NCI-H1105 (cell line): ENCODE data around the gene KLC4.
A peak's percentile ranks its signal among the peaks of the same experiment; 100 is the strongest.

Experiments
- DNase-seq: peaks from one replicate; lab custom pipeline; 2025; lab: John Stamatoyannopoulos, UW

The KLC4 gene

GRCh38 chr6:43059168-43060033 lies at the start of gene KLC4, which contains the start of gene MRPL2:
KLC4 (plus strand) TSS chr6:43059631; CDS start chr6:43061336, 1,705 bp downstream.
MRPL2 (minus strand) TSS chr6:43059434; CDS start chr6:43059381, 53 bp downstream.
- peak; percentile 98 for DNase-seq

- DNase-seq = no peak
Observed at GRCh38 chr6:43011207-43011606, 48.2 kb upstream of the KLC4 start.

GRCh38 chr6:43012364-43012763 lies 47.1 kb upstream of the KLC4 start:
- DNase-seq = no peak

GRCh38 chr6:43013097-43013842 lies 46.2 kb upstream of the KLC4 start:
- DNase-seq = no peak

- peak; percentile 100 for DNase-seq
Observed at GRCh38 chr6:43013843-43014433, 45.5 kb upstream of the KLC4 start, which contains the start of the genes KLHDC3 and MEA1. KLHDC3 (plus strand) TSS chr6:43014249; CDS start chr6:43017193, 2,944 bp downstream. MEA1 (minus strand) TSS chr6:43013946; CDS start chr6:43013813, 133 bp downstream.

- DNase-seq = no peak
Observed at GRCh38 chr6:43014434-43014909, 45.0 kb upstream of the KLC4 start.

- DNase-seq = no peak
Observed at GRCh38 chr6:43016176-43016942, 43.1 kb upstream of the KLC4 start.

GRCh38 chr6:43016943-43017334 lies 42.5 kb upstream of the KLC4 start:
- no peak for DNase-seq

GRCh38 chr6:43019152-43019551 lies 40.3 kb upstream of the KLC4 start:
- DNase-seq = no peak

- DNase-seq = no peak
Observed at GRCh38 chr6:43020052-43020705, 39.3 kb upstream of the KLC4 start.

- no peak for DNase-seq
Observed at GRCh38 chr6:43020847-43021246, 38.6 kb upstream of the KLC4 start.

- DNase-seq = peak; percentile 68
Observed at GRCh38 chr6:43021270-43022047, 38.0 kb upstream of the KLC4 start, which contains the start of gene RRP36. RRP36 (plus strand) TSS chr6:43021623; CDS start chr6:43021655, 32 bp downstream.

- DNase-seq = no peak
Observed at GRCh38 chr6:43024436-43024835, 35.0 kb upstream of the KLC4 start.

GRCh38 chr6:43026365-43026764 lies 33.1 kb upstream of the KLC4 start:
- DNase-seq = no peak

- DNase-seq = no peak
Observed at GRCh38 chr6:43029120-43029519, 30.3 kb upstream of the KLC4 start.

GRCh38 chr6:43032326-43032725 lies 27.1 kb upstream of the KLC4 start:
- DNase-seq = no peak

- DNase-seq = no peak
Observed at GRCh38 chr6:43033496-43034189, 25.8 kb upstream of the KLC4 start.

GRCh38 chr6:43034190-43034525 lies 25.3 kb upstream of the KLC4 start:
- no peak for DNase-seq

GRCh38 chr6:43035495-43036194 lies 23.8 kb upstream of the KLC4 start:
- DNase-seq = no peak
